Ascending aorta (tissue), 2 donors: Measurements from ENCODE around the gene HSDL1. TPM values are rescaled to one million over a fixed set of nuclear protein-coding genes. Genes with fewer than 3 reads are reported as not detected.

Experiments
- DNase-seq, 2 donors: peaks; one replicate each; pipeline ENCODE4 v3.0.0-alpha.2; 2019; ENCODE audit warnings: low spot score in 2 of 2
- H3K27ac ChIP-seq, 2 donors: fragments of 200-600 bp; sonication (generic); one replicate each; pipeline ENCODE4 v1.5.1; 2016 to 2017; ENCODE audit warnings: mild to moderate bottlenecking in 1 of 2
- H3K27me3 ChIP-seq: fragments of 200-600 bp; sonication (generic); one replicate; pipeline ENCODE4 v1.5.1; 2017
- H3K36me3 ChIP-seq, 2 donors: fragments of 200-600 bp; sonication (generic); one replicate each; pipeline ENCODE4 v1.5.1; 2016
- H3K4me1 ChIP-seq, 2 donors: fragments of 200-600 bp; sonication (generic); one replicate each; pipeline ENCODE4 v1.5.1; 2016 to 2017; ENCODE audit warnings: mild to moderate bottlenecking in 1 of 2
- H3K4me3 ChIP-seq, 2 donors: fragments of 200-600 bp; sonication (generic); one replicate each; pipeline ENCODE4 v1.5.1; 2016 to 2017; ENCODE audit warnings: mild to moderate bottlenecking in 1 of 2
- H3K9me3 ChIP-seq, 2 donors: fragments of 200-600 bp; sonication (generic); one replicate each; pipeline ENCODE4 v1.5.1; 2016
- CTCF ChIP-seq, 3 experiments: fragments of 200-600 bp in 2 of 3; fragments of 450-650 bp in 1 of 3; sonication (generic) in 2 of 3; IDR thresholded peaks; one replicate each; pipeline ENCODE4 v1.5.1; 2016 to 2019; ENCODE audit warnings: antibody characterized with exemption in 3 of 3, mild to moderate bottlenecking in 1 of 3, moderate library complexity in 1 of 3
- intact Hi-C: fragments of 100-400 bp; cut with DNase I; formaldehyde crosslinking; loops from one replicate; pipeline ENCODE4 v1.15.1; 2023
- total RNA-seq: library from RNA; depleted of rRNA; stranded (reverse); fragments of >200 nt; gene quantifications from one replicate; pipeline ENCODE4 v1.1.0, GENCODE V29; 2016

The HSDL1 gene
- total RNA-seq, 1 donor from 2014 or later, result 12.0 TPM

- intact Hi-C loops, result no loop called here
- Histone ChIP-seq H3K27ac (no peak overlapping the region), H3K27me3 (no peaks in the 10 kb centered on the region), H3K4me1 (no peaks in the 10 kb centered on the region), H3K36me3 (peaks cover 10 to 16% of the 10 kb centered on the region in 2 donors), H3K4me3 (no peak overlapping the region), H3K9me3 (no peaks in the 10 kb centered on the region)
- no peak for DNase-seq
- TF ChIP-seq CTCF (IDR thresholded peaks at IDR 0.05), result no peak
Measured at GRCh38 chr16:84107921-84108320, 37.1 kb downstream of the HSDL1 start.

GRCh38 chr16:84105948-84106740 is 38.8 kb downstream of the HSDL1 start:
- intact Hi-C loops, result no loop called here
- Histone ChIP-seq H3K4me1 (no peaks in the 10 kb centered on the region), H3K9me3 (no peaks in the 10 kb centered on the region), H3K4me3 (no peak overlapping the region), H3K27ac (no peak overlapping the region), H3K27me3 (no peaks in the 10 kb centered on the region), H3K36me3 (peaks cover 14 to 17% of the 10 kb centered on the region in 2 donors)
- no peak for DNase-seq
- no peak for TF ChIP-seq CTCF (IDR thresholded peaks at IDR 0.05)

GRCh38 chr16:84105301-84105815 is 39.6 kb downstream of the HSDL1 start:
- intact Hi-C loops, result no loop called here

GRCh38 chr16:84104231-84104630 is 40.7 kb downstream of the HSDL1 start:
- TF ChIP-seq CTCF (IDR thresholded peaks at IDR 0.05), result no peak
- no peaks in the 10 kb centered on the region for H3K9me3 ChIP-seq
- DNase-seq, result no peak
- no peak overlapping the region for H3K27ac ChIP-seq
- H3K4me1 ChIP-seq, result no peaks in the 10 kb centered on the region
- intact Hi-C loops, result no loop called here
- H3K4me3 ChIP-seq, result no peak overlapping the region
- H3K36me3 ChIP-seq, result peaks cover 19 to 32% of the 10 kb centered on the region in 2 donors
- H3K27me3 ChIP-seq, result no peaks in the 10 kb centered on the region

More at GRCh38 chr16:84105301-84105815, 39.6 kb downstream of the HSDL1 start:
- no peaks in the 10 kb centered on the region for H3K27me3 ChIP-seq
- no peak for DNase-seq
- no peaks in the 10 kb centered on the region for H3K4me1 ChIP-seq
- peaks cover 14 to 22% of the 10 kb centered on the region in 2 donors for H3K36me3 ChIP-seq
- TF ChIP-seq CTCF (IDR thresholded peaks at IDR 0.05), result no peak
- no peaks in the 10 kb centered on the region for H3K9me3 ChIP-seq
- no peak overlapping the region for H3K4me3 ChIP-seq
- no peak overlapping the region for H3K27ac ChIP-seq

GRCh38 chr16:84103678-84104077 is 41.3 kb downstream of the HSDL1 start:
- TF ChIP-seq CTCF (IDR thresholded peaks at IDR 0.05), result no peak
- Histone ChIP-seq H3K27me3 (no peaks in the 10 kb centered on the region), H3K4me3 (no peak overlapping the region), H3K9me3 (no peaks in the 10 kb centered on the region), H3K27ac (no peak overlapping the region), H3K36me3 (peaks cover 16 to 36% of the 10 kb centered on the region in 2 donors), H3K4me1 (no peaks in the 10 kb centered on the region)
- intact Hi-C loops, result no loop called here
- DNase-seq, result no peak
